SK-N-SH (cell line): ENCODE data around the gene ZDHHC11B. TPM values are rescaled to one million over a fixed set of nuclear protein-coding genes. Genes with fewer than 3 reads are reported as not detected.

Experiments used
- CTCF ChIA-PET: fragments of 300-600, 350-600 bp; formaldehyde crosslinking; extraction: SDS; loops from one replicate; lab custom pipeline; 2021; lab: Yijun Ruan, JAX
- POLR2A ChIA-PET: fragments of 350-600 bp; sonication (Branson Sonifier 250); formaldehyde crosslinking; extraction: SDS; loops from one replicate; lab custom pipeline; 2020; ENCODE audit warnings: antibody characterized with exemption, inconsistent platforms; lab: Yijun Ruan, JAX
- DNase-seq: peaks from one replicate; pipeline ENCODE4 v3.0.0; 2012
- H2AFZ ChIP-seq: fragments of 200-600 bp; sonication (generic); 2 replicates; pipeline ENCODE4 v1.8.1; 2016; ENCODE audit warnings: antibody characterized with exemption, mild to moderate bottlenecking, low read depth
- H3F3A ChIP-seq: fragments of 200-600 bp; sonication (generic); replicated peaks from 2 replicates; pipeline ENCODE3; 2016; ENCODE audit warnings: antibody characterized with exemption, mild to moderate bottlenecking; ENCODE audit not compliant: insufficient read depth
- H3K27ac ChIP-seq, 2 experiments: fragments of 200-500 bp in 1 of 2; fragments of 200-600 bp in 1 of 2; sonication (Bioruptor generic) in 1 of 2; sonication (generic), shearing (Covaris generic) in 1 of 2; 2 replicates each; pipeline versions ENCODE4 v1.5.1 to v1.6.1; 2014 to 2016; ENCODE audit warnings: low read depth in 2 of 2, inconsistent platforms in 1 of 2, low read length in 1 of 2, mild to moderate bottlenecking in 1 of 2, mixed read lengths in 1 of 2
- H3K27me3 ChIP-seq: fragments of 200-600 bp; sonication (generic), shearing (Covaris generic); 2 replicates; pipeline ENCODE4 v1.6.1; 2016; ENCODE audit warnings: mixed run types; ENCODE audit not compliant: insufficient read depth
- H3K36me3 ChIP-seq, 2 experiments: fragments of 200-500 bp in 1 of 2; fragments of 200-600 bp in 1 of 2; sonication (Bioruptor generic) in 1 of 2; sonication (generic) in 1 of 2; replicated peaks in 1 of 2; 2 replicates each; pipeline versions ENCODE3 to v1.5.1; 2014 to 2016; ENCODE audit warnings: low read length in 1 of 2, mild to moderate bottlenecking in 1 of 2; ENCODE audit not compliant: insufficient read depth in 2 of 2, control insufficient read depth in 1 of 2
- H3K4me1 ChIP-seq, 2 experiments: fragments of 200-500 bp in 1 of 2; fragments of 200-600 bp in 1 of 2; sonication (Bioruptor generic) in 1 of 2; sonication (generic), shearing (Covaris generic) in 1 of 2; 2 replicates each; pipeline versions ENCODE4 v1.5.1 to v1.6.1; 2014 to 2016; ENCODE audit warnings: low read depth in 1 of 2, low read length in 1 of 2, mixed run types in 1 of 2; ENCODE audit not compliant: insufficient read depth in 2 of 2, control insufficient read depth in 1 of 2
- H3K4me2 ChIP-seq: fragments of 200-600 bp; sonication (generic), shearing (Covaris generic); 2 replicates; pipeline ENCODE4 v1.6.1; 2017; ENCODE audit warnings: mixed run types
- H3K4me3 ChIP-seq, 2 experiments: fragments of 200-500 bp in 1 of 2; fragments of 200-600 bp in 1 of 2; sonication (Bioruptor generic) in 1 of 2; sonication (generic), shearing (Covaris generic) in 1 of 2; 2 replicates each; pipeline versions ENCODE4 v1.5.1 to v1.8.1; 2014 to 2016; ENCODE audit warnings: low read depth in 2 of 2, inconsistent platforms in 1 of 2, low read length in 1 of 2, mild to moderate bottlenecking in 1 of 2, mixed read lengths in 1 of 2, moderate library complexity in 1 of 2
- H3K79me2 ChIP-seq: fragments of 200-600 bp; sonication (generic); 2 replicates; pipeline ENCODE4 v1.8.1; 2017; ENCODE audit warnings: mild to moderate bottlenecking; ENCODE audit not compliant: insufficient read depth
- H3K9ac ChIP-seq: fragments of 200-600 bp; sonication (generic); 2 replicates; pipeline ENCODE4 v1.6.1; 2017; ENCODE audit warnings: mixed run types
- H3K9me2 ChIP-seq: fragments of 200-600 bp; sonication (generic); 2 replicates; pipeline ENCODE4 v1.6.1; 2017; ENCODE audit warnings: mixed run types
- H3K9me3 ChIP-seq: fragments of 200-600 bp; sonication (generic); 2 replicates; pipeline ENCODE4 v1.6.1; 2017; ENCODE audit warnings: mixed run types, mild to moderate bottlenecking, moderate library complexity
- H4K20me1 ChIP-seq: fragments of 200-600 bp; sonication (generic); 2 replicates; pipeline ENCODE4 v1.6.1; 2017; ENCODE audit warnings: mild to moderate bottlenecking, mixed run types; ENCODE audit not compliant: insufficient read depth
- EP300 ChIP-seq, 2 experiments: IDR thresholded peaks; 2 replicates each; pipeline versions ENCODE4 v1.4.0 to v1.6.1; 2012; ENCODE audit warnings: borderline replicate concordance in 1 of 2, low read depth in 1 of 2, low read length in 1 of 2
- EZH2phosphoT487 ChIP-seq: fragments of 200-600 bp; sonication (generic); IDR thresholded peaks from 2 replicates; pipeline ENCODE4 v1.6.1; 2017; ENCODE audit warnings: low read depth, mixed run types, mild to moderate bottlenecking, antibody characterized with exemption, moderate library complexity, borderline replicate concordance
- FOSL2 ChIP-seq: IDR thresholded peaks from 2 replicates; pipeline ENCODE4 v1.4.0; 2012; ENCODE audit warnings: low read depth, mild to moderate bottlenecking, moderate library complexity, borderline replicate concordance
- FOXM1 ChIP-seq: IDR thresholded peaks from 2 replicates; pipeline ENCODE4 v1.4.0; 2012; ENCODE audit warnings: low read depth, mild to moderate bottlenecking
- GATA2 ChIP-seq: sonication (generic); formaldehyde crosslinking; IDR thresholded peaks from 2 replicates; pipeline ENCODE4 v1.5.0; 2020; ENCODE audit warnings: mild to moderate bottlenecking, missing genetic modification reagents
- JUND ChIP-seq: IDR thresholded peaks from 2 replicates; pipeline ENCODE4 v1.4.0; 2012
- NFIC ChIP-seq: IDR thresholded peaks from 2 replicates; pipeline ENCODE4 v1.4.0; 2012; ENCODE audit warnings: borderline replicate concordance
- NRF1 ChIP-seq: IDR thresholded peaks from 2 replicates; pipeline ENCODE4 v1.6.1; 2012; ENCODE audit warnings: low read depth, mild to moderate bottlenecking, low read length
- PBX3 ChIP-seq: IDR thresholded peaks from 2 replicates; pipeline ENCODE4; 2012
- POLR2AphosphoS5 ChIP-seq: IDR thresholded peaks from 2 replicates; pipeline ENCODE4 v1.6.1; 2012; ENCODE audit warnings: low read depth, low read length
- RFX5 ChIP-seq: IDR thresholded peaks from 2 replicates; pipeline ENCODE4 v1.6.1; 2012; ENCODE audit warnings: mild to moderate bottlenecking, improper control_type of control experiment, low read length
- SMC3 ChIP-seq: IDR thresholded peaks from 2 replicates; pipeline ENCODE4 v1.6.1; 2012; ENCODE audit warnings: low read depth, low read length, improper control_type of control experiment
- USF2 ChIP-seq: fragments of 150-350 bp; IDR thresholded peaks from 2 replicates; pipeline ENCODE4 v1.6.1; 2017; ENCODE audit warnings: antibody characterized with exemption, low read length, low read depth, borderline replicate concordance
- YY1 ChIP-seq: IDR thresholded peaks from 2 replicates; pipeline ENCODE4 v1.4.0; 2012; ENCODE audit warnings: low read depth, mild to moderate bottlenecking
- ZBTB33 ChIP-seq: IDR thresholded peaks from 2 replicates; pipeline ENCODE4 v1.4.0; 2012; ENCODE audit warnings: low read depth, borderline replicate concordance
- WGBS: methylation state at CpG from one replicate; pipeline ENCODE4 v1.1.6; 2017; ENCODE audit warnings: low lambda C conversion rate; 5-methylcytosine and 5-hydroxymethylcytosine counted together
- polyA plus RNA-seq, 3 experiments: library from polyadenylated mRNA; depleted of rRNA; stranded (reverse); fragments of >200 nt; gene quantifications; 2 replicates each; pipeline ENCODE4 v1.2.3, GENCODE V29; 2012
- TF ChIP-seq, protein P1 (sequence below): fragments of 150-350 bp; IDR thresholded peaks from 2 replicates; pipeline ENCODE4 v1.6.1; 2016; ENCODE audit warnings: mild to moderate bottlenecking, low read depth, low read length
- TF ChIP-seq, protein P2 (sequence below): fragments of 200-600 bp; sonication (generic); IDR thresholded peaks from 2 replicates; pipeline ENCODE4 v1.6.1; 2017; ENCODE audit warnings: antibody characterized with exemption, mild to moderate bottlenecking, moderate library complexity

The ZDHHC11B gene
- polyA plus RNA-seq, 1 of the 3 experiments (the other 2 are of a cell fraction): not detected

GRCh38 chr5:821504-821903 is 37.0 kb upstream of the ZDHHC11B start:
- no peaks in the 10 kb centered on the region for H3F3A ChIP-seq

More at GRCh38 chr5:821504-821903, 37.0 kb upstream of the ZDHHC11B start:
- DNase-seq: no peak
- Histone ChIP-seq H3K27ac (no peak overlapping the region), H3K36me3 (no peaks in the 10 kb centered on the region), H3K27me3 (no peaks in the 10 kb centered on the region), H3K4me1 (peaks cover 0 to 6% of the 10 kb centered on the region in 2 experiments; a peak in 1 of 4 replicates), H3K9ac (no peak overlapping the region), H3K9me2 (no peaks in the 10 kb centered on the region), H2AFZ (no peak overlapping the region), H3K79me2 (no peaks in the 10 kb centered on the region), H3K9me3 (no peaks in the 10 kb centered on the region), H4K20me1 (no peaks in the 10 kb centered on the region), H3K4me3 (no peak overlapping the region), H3K4me2 (no peak overlapping the region)
- POLR2A ChIA-PET: no interaction called here
- TF ChIP-seq RFX5: no peak
- TF ChIP-seq, protein P1, sequence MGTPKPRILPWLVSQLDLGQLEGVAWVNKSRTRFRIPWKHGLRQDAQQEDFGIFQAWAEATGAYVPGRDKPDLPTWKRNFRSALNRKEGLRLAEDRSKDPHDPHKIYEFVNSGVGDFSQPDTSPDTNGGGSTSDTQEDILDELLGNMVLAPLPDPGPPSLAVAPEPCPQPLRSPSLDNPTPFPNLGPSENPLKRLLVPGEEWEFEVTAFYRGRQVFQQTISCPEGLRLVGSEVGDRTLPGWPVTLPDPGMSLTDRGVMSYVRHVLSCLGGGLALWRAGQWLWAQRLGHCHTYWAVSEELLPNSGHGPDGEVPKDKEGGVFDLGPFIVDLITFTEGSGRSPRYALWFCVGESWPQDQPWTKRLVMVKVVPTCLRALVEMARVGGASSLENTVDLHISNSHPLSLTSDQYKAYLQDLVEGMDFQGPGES: no peak
- no peak for TF ChIP-seq GATA2 (CRISPR knock-in tag)
- no peak for TF ChIP-seq SMC3
- no peak for TF ChIP-seq ZBTB33
- TF ChIP-seq YY1: no peak
- TF ChIP-seq EZH2phosphoT487: no peak
- no peak for TF ChIP-seq PBX3
- no peak for TF ChIP-seq NFIC
- no peak for TF ChIP-seq POLR2AphosphoS5
- no peak for TF ChIP-seq FOSL2
- no peak for TF ChIP-seq JUND
- no peak for TF ChIP-seq USF2
- no peak for TF ChIP-seq EP300 (IDR thresholded peaks at IDR 0.05; ENCODE audit: borderline replicate concordance in 1 of 2, low read depth in 1 of 2, low read length in 1 of 2)
- TF ChIP-seq, protein P2, sequence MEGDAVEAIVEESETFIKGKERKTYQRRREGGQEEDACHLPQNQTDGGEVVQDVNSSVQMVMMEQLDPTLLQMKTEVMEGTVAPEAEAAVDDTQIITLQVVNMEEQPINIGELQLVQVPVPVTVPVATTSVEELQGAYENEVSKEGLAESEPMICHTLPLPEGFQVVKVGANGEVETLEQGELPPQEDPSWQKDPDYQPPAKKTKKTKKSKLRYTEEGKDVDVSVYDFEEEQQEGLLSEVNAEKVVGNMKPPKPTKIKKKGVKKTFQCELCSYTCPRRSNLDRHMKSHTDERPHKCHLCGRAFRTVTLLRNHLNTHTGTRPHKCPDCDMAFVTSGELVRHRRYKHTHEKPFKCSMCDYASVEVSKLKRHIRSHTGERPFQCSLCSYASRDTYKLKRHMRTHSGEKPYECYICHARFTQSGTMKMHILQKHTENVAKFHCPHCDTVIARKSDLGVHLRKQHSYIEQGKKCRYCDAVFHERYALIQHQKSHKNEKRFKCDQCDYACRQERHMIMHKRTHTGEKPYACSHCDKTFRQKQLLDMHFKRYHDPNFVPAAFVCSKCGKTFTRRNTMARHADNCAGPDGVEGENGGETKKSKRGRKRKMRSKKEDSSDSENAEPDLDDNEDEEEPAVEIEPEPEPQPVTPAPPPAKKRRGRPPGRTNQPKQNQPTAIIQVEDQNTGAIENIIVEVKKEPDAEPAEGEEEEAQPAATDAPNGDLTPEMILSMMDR: no peak
- no peak for TF ChIP-seq NRF1
- no peak for TF ChIP-seq FOXM1
- CTCF ChIA-PET: no interaction called here
- WGBS: 34% methylated on average over 7 of the region's 8 CpGs
